ENCODE data around the gene PLIN1. TPM values are rescaled to one million over a fixed set of nuclear protein-coding genes. Genes with fewer than 3 reads are reported as not detected.

The PLIN1 gene
- total RNA-seq, 2 donors from 2014 or later: 5.7 to 24.2 TPM

DNA sequence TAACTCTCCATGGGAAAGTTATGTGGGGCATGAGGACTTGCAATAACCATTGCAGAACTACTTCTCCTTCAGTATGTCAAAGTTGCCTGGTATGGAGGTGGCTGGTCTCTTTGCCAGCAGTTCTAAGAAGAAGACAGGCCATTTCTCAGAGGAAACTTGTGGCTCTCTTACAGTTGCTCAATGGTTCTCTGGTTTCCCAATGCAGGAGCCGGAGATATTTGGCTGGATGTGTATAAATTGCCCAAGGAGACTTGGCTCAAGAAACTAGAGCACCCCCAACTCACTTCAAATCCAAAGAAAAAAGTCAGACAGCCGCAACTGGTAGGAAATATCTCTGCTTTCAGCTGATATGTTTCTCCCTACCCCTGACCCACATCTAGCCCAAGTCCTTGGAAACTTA is 35.6 kb upstream of the PLIN1 start:
- TF ChIP-seq, protein P1, sequence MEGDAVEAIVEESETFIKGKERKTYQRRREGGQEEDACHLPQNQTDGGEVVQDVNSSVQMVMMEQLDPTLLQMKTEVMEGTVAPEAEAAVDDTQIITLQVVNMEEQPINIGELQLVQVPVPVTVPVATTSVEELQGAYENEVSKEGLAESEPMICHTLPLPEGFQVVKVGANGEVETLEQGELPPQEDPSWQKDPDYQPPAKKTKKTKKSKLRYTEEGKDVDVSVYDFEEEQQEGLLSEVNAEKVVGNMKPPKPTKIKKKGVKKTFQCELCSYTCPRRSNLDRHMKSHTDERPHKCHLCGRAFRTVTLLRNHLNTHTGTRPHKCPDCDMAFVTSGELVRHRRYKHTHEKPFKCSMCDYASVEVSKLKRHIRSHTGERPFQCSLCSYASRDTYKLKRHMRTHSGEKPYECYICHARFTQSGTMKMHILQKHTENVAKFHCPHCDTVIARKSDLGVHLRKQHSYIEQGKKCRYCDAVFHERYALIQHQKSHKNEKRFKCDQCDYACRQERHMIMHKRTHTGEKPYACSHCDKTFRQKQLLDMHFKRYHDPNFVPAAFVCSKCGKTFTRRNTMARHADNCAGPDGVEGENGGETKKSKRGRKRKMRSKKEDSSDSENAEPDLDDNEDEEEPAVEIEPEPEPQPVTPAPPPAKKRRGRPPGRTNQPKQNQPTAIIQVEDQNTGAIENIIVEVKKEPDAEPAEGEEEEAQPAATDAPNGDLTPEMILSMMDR (IDR thresholded peaks at IDR 0.05): no peak
- ATAC-seq (ENCODE audit: insufficient number of reproducible peaks, low FRiP score, low read depth): no peak

GRCh38 chr15:89707577-89707976 is 28.4 kb upstream of the PLIN1 start:
- Histone ChIP-seq H3K36me3 (no peaks in the 10 kb centered on the region), H3K27ac (no peak overlapping the region), H3K27me3 (replicated peaks; ENCODE audit: insufficient read depth) (no peaks in the 10 kb centered on the region), H3K9me3 (no peaks in the 10 kb centered on the region), H3K4me1 (ENCODE audit: control insufficient read depth in 1 of 2, low read depth in 2 of 2) (peaks cover 15 to 22% of the 10 kb centered on the region in 2 donors), H3K4me3 (no peak overlapping the region)
- TF ChIP-seq, protein P1 (IDR thresholded peaks at IDR 0.05): no peak
- ATAC-seq (ENCODE audit: insufficient number of reproducible peaks, low FRiP score, low read depth): no peak
- DNase-seq (ENCODE audit: low spot score): no peak

More for the DNA sequence above, 35.6 kb upstream of the PLIN1 start:
- Histone ChIP-seq H3K27me3 (replicated peaks; ENCODE audit: insufficient read depth) (no peaks in the 10 kb centered on the region), H3K27ac (no peak overlapping the region), H3K4me3 (no peak overlapping the region), H3K36me3 (no peaks in the 10 kb centered on the region), H3K4me1 (ENCODE audit: control insufficient read depth in 1 of 2, low read depth in 2 of 2) (no peaks in the 10 kb centered on the region), H3K9me3 (no peaks in the 10 kb centered on the region)
- DNase-seq (ENCODE audit: low spot score): no peak

GRCh38 chr15:89704411-89704810 is 25.2 kb upstream of the PLIN1 start:
- TF ChIP-seq, protein P1 (IDR thresholded peaks at IDR 0.05): no peak
- DNase-seq (ENCODE audit: low spot score): no peak
- peak; percentile 43 for ATAC-seq (ENCODE audit: insufficient number of reproducible peaks, low FRiP score, low read depth)
- no peak overlapping the region for H3K4me3 ChIP-seq
- H3K27ac ChIP-seq: peak overlapping the region in 1 of 2 donors; percentile 15
- H3K27me3 ChIP-seq (replicated peaks; ENCODE audit: insufficient read depth): no peaks in the 10 kb centered on the region
- no peaks in the 10 kb centered on the region for H3K9me3 ChIP-seq
- H3K36me3 ChIP-seq: no peaks in the 10 kb centered on the region
- H3K4me1 ChIP-seq (ENCODE audit: control insufficient read depth in 1 of 2, low read depth in 2 of 2): peaks cover 15 to 22% of the 10 kb centered on the region in 2 donors

DNA sequence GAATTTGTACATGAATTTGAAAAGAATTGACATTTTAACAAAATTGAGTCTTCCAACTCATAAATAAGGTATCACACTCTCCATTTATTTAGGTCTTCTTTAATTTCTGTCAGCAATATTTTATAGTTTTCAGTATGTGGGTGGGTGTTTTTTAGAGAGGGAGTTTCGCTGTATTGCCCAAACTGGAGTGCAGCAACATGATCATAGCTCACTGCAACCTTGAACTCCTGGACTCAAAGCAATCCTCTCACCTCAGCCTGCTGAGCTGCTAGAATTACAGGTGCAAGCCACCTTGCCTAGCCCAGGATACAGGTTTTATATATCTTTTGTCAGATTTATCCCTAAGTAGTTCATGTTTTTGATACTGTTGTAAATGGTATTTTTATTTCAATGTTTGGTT is 16.0 kb upstream of the PLIN1 start:
- DNase-seq (ENCODE audit: low spot score) (no peak), ATAC-seq (ENCODE audit: insufficient number of reproducible peaks, low FRiP score, low read depth) (no peak)
- H3K4me1 ChIP-seq (ENCODE audit: control insufficient read depth in 1 of 2, low read depth in 2 of 2): peaks cover 0 to 4% of the 10 kb centered on the region in 2 donors
- H3K36me3 ChIP-seq: no peaks in the 10 kb centered on the region
- no peaks in the 10 kb centered on the region for H3K27me3 ChIP-seq (replicated peaks; ENCODE audit: insufficient read depth)
- H3K27ac ChIP-seq: no peak overlapping the region
- H3K9me3 ChIP-seq: no peaks in the 10 kb centered on the region
- TF ChIP-seq, protein P1 (IDR thresholded peaks at IDR 0.05): no peak
- H3K4me3 ChIP-seq: no peak overlapping the region

GRCh38 chr15:89693696-89694095 is 14.5 kb upstream of the PLIN1 start:
- no peak overlapping the region for H3K27ac ChIP-seq
- H3K36me3 ChIP-seq: no peaks in the 10 kb centered on the region
- peaks cover 6 to 19% of the 10 kb centered on the region in 2 donors for H3K4me1 ChIP-seq (ENCODE audit: control insufficient read depth in 1 of 2, low read depth in 2 of 2)
- no peak overlapping the region for H3K4me3 ChIP-seq
- TF ChIP-seq, protein P1 (IDR thresholded peaks at IDR 0.05): no peak
- no peaks in the 10 kb centered on the region for H3K27me3 ChIP-seq (replicated peaks; ENCODE audit: insufficient read depth)
- no peak for ATAC-seq (ENCODE audit: insufficient number of reproducible peaks, low FRiP score, low read depth)
- H3K9me3 ChIP-seq: no peaks in the 10 kb centered on the region
- DNase-seq (ENCODE audit: low spot score): no peak

Data from thoracic aorta (tissue), 2 donors.